Caco-2 (cell line): Measurements from ENCODE around the gene ADAMTS4. TPM values are rescaled to one million over a fixed set of nuclear protein-coding genes. Genes with fewer than 3 reads are reported as not detected.

Source experiments
- Bru-seq: library from RNA; stranded (reverse); fragments of 400-500 nt; gene quantifications from one replicate; lab custom pipeline; 2021; lab: Mats Ljungman, UMichigan
- BruChase-seq, 2 experiments: library from RNA; stranded (reverse); fragments of 400-500 nt; gene quantifications; one replicate each; lab custom pipeline; 2021; lab: Mats Ljungman, UMichigan
- BruUV-seq: library from RNA; stranded (reverse); fragments of 400-500 nt; replicated peaks from 2 replicates; lab custom pipeline; 2021; lab: Mats Ljungman, UMichigan
- CTCF ChIA-PET: fragments of 300-600 bp; sonication (Branson Sonifier 250); formaldehyde crosslinking; loops from one replicate; lab custom pipeline; 2022; ENCODE audit warnings: antibody characterized with exemption; lab: Charles Lee
- POLR2A ChIA-PET: fragments of 300-600 bp; sonication (Branson Sonifier 250); formaldehyde crosslinking; loops from one replicate; lab custom pipeline; 2022; ENCODE audit warnings: antibody characterized with exemption; lab: Charles Lee
- DNase-seq, 2 experiments: peaks; one replicate each; pipeline versions ENCODE4 v3.0.0 to v3.0.0-alpha.2; 2020 to 2022
- H3K27me3 ChIP-seq: replicated peaks from 2 replicates; pipeline ENCODE4 v1.6.0; 2011; ENCODE audit warnings: low read length; ENCODE audit not compliant: control insufficient read depth, insufficient read depth
- H3K36me3 ChIP-seq: 2 replicates; pipeline ENCODE4 v1.5.1; 2011; ENCODE audit warnings: low read length; ENCODE audit not compliant: control insufficient read depth, insufficient read depth
- H3K4me1 ChIP-seq: fragments of 250-450 bp; sonication (Bioruptor Pico); 2 replicates; pipeline ENCODE4 v1.5.1; 2020; ENCODE audit warnings: mild to moderate bottlenecking
- H3K4me3 ChIP-seq: 2 replicates; pipeline ENCODE4 v1.5.1; 2011; ENCODE audit warnings: low read depth, mild to moderate bottlenecking, control low read depth, low read length
- H3K9me3 ChIP-seq: fragments of 250-450 bp; sonication (Bioruptor Pico); 2 replicates; pipeline ENCODE4 v1.5.1; 2020; ENCODE audit warnings: mild to moderate bottlenecking, moderate library complexity
- H3K27ac Mint-ChIP-seq: one replicate; pipeline ENCODE4 v1.8.0; 2022; ENCODE audit warnings: mixed read lengths; ENCODE audit not compliant: unreplicated experiment
- H3K27me3 Mint-ChIP-seq: one replicate; pipeline ENCODE4 v1.8.0; 2022; ENCODE audit warnings: mixed read lengths; ENCODE audit not compliant: insufficient read depth, unreplicated experiment
- H3K36me3 Mint-ChIP-seq: one replicate; pipeline ENCODE4 v1.8.0; 2022; ENCODE audit warnings: mild to moderate bottlenecking, mixed read lengths; ENCODE audit not compliant: insufficient read depth, unreplicated experiment
- H3K4me1 Mint-ChIP-seq: one replicate; pipeline ENCODE4 v1.8.0; 2022; ENCODE audit warnings: low read depth, mixed read lengths; ENCODE audit not compliant: unreplicated experiment
- H3K4me3 Mint-ChIP-seq: one replicate; pipeline ENCODE4 v1.8.0; 2022; ENCODE audit warnings: mild to moderate bottlenecking, moderate library complexity, mixed read lengths; ENCODE audit not compliant: unreplicated experiment
- H3K9me3 Mint-ChIP-seq: one replicate; pipeline ENCODE4 v1.8.0; 2022; ENCODE audit warnings: mixed read lengths; ENCODE audit not compliant: unreplicated experiment
- CTCF ChIP-seq, 2 experiments: fragments of 200-600 bp in 1 of 2; IDR thresholded peaks; 1 replicate in 1 of 2; 2 replicates in 1 of 2; pipeline versions ENCODE4 v1.5.1 to v1.8.0; 2011 to 2022; ENCODE audit warnings: antibody characterized with exemption in 1 of 2, control low read depth in 1 of 2, inconsistent platforms in 1 of 2, low read depth in 1 of 2, low read length in 1 of 2, mild to moderate bottlenecking in 1 of 2, moderate library complexity in 1 of 2; ENCODE audit not compliant: insufficient read depth in 1 of 2, severe bottlenecking in 1 of 2, unreplicated experiment in 1 of 2
- intact Hi-C: fragments of 100-400 bp; cut with micrococcal nuclease; formaldehyde crosslinking; loops from one replicate; pipeline ENCODE4 v1.10.0; 2022; ENCODE audit not compliant: unreplicated experiment
- long read RNA-seq: library from polyadenylated mRNA; stranded (forward); transcript quantifications from one replicate; pipeline ENCODE4 v2.0.0, GENCODE V29; 2022
- total RNA-seq: library from RNA; stranded (reverse); gene quantifications from 2 replicates; pipeline ENCODE4 v1.2.3, GENCODE V29; 2022

The ADAMTS4 gene
- total RNA-seq, result 0.23 and 0.32 TPM in 2 replicates
- Bru-seq, nascent RNA, result percentile 5 among the genes with signal in this experiment
- percentile 21 among the genes with signal in this experiment for BruChase-seq, experiment 1, labeled RNA remaining after a 2-hour chase
- BruChase-seq, experiment 2, labeled RNA remaining after a 6-hour chase, result percentile 20 among the genes with signal in this experiment
- long read RNA-seq, result 0 reads

- no peaks in the 10 kb centered on the region for H3K27me3 ChIP-seq
- intact Hi-C loops, result no loop called here
- H3K4me3 Mint-ChIP-seq, result no peak within 1 kb of the TSS
- ChIA-PET CTCF (interaction anchor here (0.6 kb wide), 1 partner anchor 174 kb away, joined by 3 read pairs; no protein-coding TSS in a partner anchor), POLR2A (no interaction called here)
- peaks cover 3% of the 10 kb centered on the region for H3K36me3 ChIP-seq
- no peaks in the 10 kb centered on the region for H3K9me3 Mint-ChIP-seq
- no peak within 1 kb of the TSS for H3K4me3 ChIP-seq
- no TSS peak for BruUV-seq
- H3K36me3 Mint-ChIP-seq, result peaks cover 9% of the 10 kb centered on the region
- no peak for DNase-seq
- no peak for TF ChIP-seq CTCF (IDR thresholded peaks at IDR 0.05; ENCODE audit: insufficient read depth in 1 of 2, low read depth in 1 of 2, low read length in 1 of 2, severe bottlenecking in 1 of 2, unreplicated experiment in 1 of 2)
- H3K9me3 ChIP-seq, result no peaks in the 10 kb centered on the region
- no peaks in the 10 kb centered on the region for H3K27me3 Mint-ChIP-seq
- peaks cover 20% of the 10 kb centered on the region for H3K4me1 Mint-ChIP-seq
- H3K4me1 ChIP-seq, result peaks cover 13% of the 10 kb centered on the region; the same call in 1 of the 2 replicates
- no peak within 1 kb of the TSS for H3K27ac Mint-ChIP-seq
Measured at GRCh38 chr1:161198897-161199431, at the start of gene ADAMTS4. Gene ADAMTS4, minus strand, starts transcription at chr1:161199054. Its CDS starts 427 bp downstream, at chr1:161198627.

GRCh38 chr1:161244888-161245287, 46.0 kb upstream of the ADAMTS4 start:
- intact Hi-C loops, result no loop called here
- no peak overlapping the region for H3K27ac Mint-ChIP-seq
- Histone ChIP-seq H3K4me1 (0 out of 2 replicates have a peak, but pooled peaks cover 7% of the 10 kb centered on the region), H3K36me3 (no peaks in the 10 kb centered on the region), H3K9me3 (no peaks in the 10 kb centered on the region), H3K27me3 (no peaks in the 10 kb centered on the region), H3K4me3 (no peak overlapping the region)
- TF ChIP-seq CTCF (IDR thresholded peaks at IDR 0.05; ENCODE audit: insufficient read depth in 1 of 2, low read depth in 1 of 2, low read length in 1 of 2, severe bottlenecking in 1 of 2, unreplicated experiment in 1 of 2), result no peak
- DNase-seq, result no peak
- H3K4me3 Mint-ChIP-seq, result no peak overlapping the region
- CTCF ChIA-PET, result no interaction called here
- H3K9me3 Mint-ChIP-seq, result no peaks in the 10 kb centered on the region
- H3K4me1 Mint-ChIP-seq, result peaks cover 16% of the 10 kb centered on the region
- no peaks in the 10 kb centered on the region for H3K36me3 Mint-ChIP-seq
- POLR2A ChIA-PET, result no interaction called here
- no TSS peak for BruUV-seq
- no peaks in the 10 kb centered on the region for H3K27me3 Mint-ChIP-seq

GRCh38 chr1:161242313-161242712, 43.5 kb upstream of the ADAMTS4 start:
- Histone ChIP-seq H3K4me1 (peaks cover 13% of the 10 kb centered on the region), H3K9me3 (no peaks in the 10 kb centered on the region), H3K4me3 (no peak overlapping the region), H3K36me3 (no peaks in the 10 kb centered on the region), H3K27me3 (no peaks in the 10 kb centered on the region)
- H3K4me3 Mint-ChIP-seq, result no peak overlapping the region
- no peak for TF ChIP-seq CTCF (IDR thresholded peaks at IDR 0.05; ENCODE audit: insufficient read depth in 1 of 2, low read depth in 1 of 2, low read length in 1 of 2, severe bottlenecking in 1 of 2, unreplicated experiment in 1 of 2)
- peaks cover 16% of the 10 kb centered on the region for H3K4me1 Mint-ChIP-seq
- H3K9me3 Mint-ChIP-seq, result no peaks in the 10 kb centered on the region
- CTCF ChIA-PET, result interaction anchor here (1.7 kb wide), 1 partner anchor 49 kb away, joined by 5 read pairs; no protein-coding TSS in a partner anchor
- H3K36me3 Mint-ChIP-seq, result no peaks in the 10 kb centered on the region
- no peak overlapping the region for H3K27ac Mint-ChIP-seq
- POLR2A ChIA-PET, result no interaction called here
- no peak for DNase-seq
- intact Hi-C loops, result no loop called here
- H3K27me3 Mint-ChIP-seq, result no peaks in the 10 kb centered on the region
- no TSS peak for BruUV-seq
